ENCODE results near the gene RELB. TPM values are rescaled to one million over a fixed set of nuclear protein-coding genes. Genes with fewer than 3 reads are reported as not detected.
A peak's percentile ranks its signal among the peaks of the same experiment; 100 is the strongest.

Gene RELB
- total RNA-seq, 2 donors from 2014 or later, result 17.1 to 42.4 TPM

DNA sequence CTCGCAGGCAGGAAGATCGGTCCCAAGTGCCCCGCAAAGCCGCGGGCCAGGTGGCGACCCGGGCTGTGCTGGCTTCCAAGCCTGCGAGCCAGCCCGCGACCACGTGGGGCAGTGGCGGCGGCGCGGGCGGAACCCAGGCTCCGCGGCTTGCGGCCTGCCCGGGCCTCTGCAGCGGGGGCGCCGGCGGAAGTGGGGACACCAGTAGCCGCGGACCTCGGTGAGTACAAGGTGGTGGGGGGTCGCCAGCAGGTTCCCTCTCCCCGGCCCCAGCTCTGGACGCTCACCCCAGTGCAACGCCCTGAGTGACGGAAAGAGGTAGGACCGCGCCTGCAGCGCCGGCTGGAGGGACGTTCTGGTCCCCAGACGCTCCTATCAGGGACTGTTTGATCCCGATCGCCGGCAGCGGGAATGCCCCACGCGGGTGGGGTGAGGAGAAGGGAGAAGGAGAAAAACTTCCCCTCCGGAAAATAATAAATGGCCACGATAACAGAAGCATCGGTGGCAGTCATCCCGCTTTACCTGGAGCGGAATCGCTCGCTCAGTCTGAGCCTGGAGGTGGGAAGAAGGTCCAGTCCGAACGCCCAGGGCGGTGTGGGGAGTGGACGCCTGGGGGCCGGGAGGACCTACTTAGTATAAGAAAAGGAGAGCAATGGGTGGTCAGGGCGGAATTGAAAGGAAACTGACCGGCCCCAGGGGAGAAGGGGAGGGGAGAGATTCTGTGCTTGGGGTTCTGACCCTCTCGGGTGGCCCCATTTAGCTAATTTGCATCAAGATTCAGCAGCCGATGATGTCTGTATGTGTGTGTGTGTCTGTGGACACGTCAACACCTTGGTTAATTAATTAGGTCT lies 78.0 kb downstream of the RELB start, which contains the start of gene GEMIN7:
Gene GEMIN7, plus strand, starts transcription at position 198 of the 848 bp plus-strand sequence. CDS start 10,855 bp downstream, outside the sequence.
- intact Hi-C loops (cut with DNase I), result no loop called here
- TF ChIP-seq, protein P1, sequence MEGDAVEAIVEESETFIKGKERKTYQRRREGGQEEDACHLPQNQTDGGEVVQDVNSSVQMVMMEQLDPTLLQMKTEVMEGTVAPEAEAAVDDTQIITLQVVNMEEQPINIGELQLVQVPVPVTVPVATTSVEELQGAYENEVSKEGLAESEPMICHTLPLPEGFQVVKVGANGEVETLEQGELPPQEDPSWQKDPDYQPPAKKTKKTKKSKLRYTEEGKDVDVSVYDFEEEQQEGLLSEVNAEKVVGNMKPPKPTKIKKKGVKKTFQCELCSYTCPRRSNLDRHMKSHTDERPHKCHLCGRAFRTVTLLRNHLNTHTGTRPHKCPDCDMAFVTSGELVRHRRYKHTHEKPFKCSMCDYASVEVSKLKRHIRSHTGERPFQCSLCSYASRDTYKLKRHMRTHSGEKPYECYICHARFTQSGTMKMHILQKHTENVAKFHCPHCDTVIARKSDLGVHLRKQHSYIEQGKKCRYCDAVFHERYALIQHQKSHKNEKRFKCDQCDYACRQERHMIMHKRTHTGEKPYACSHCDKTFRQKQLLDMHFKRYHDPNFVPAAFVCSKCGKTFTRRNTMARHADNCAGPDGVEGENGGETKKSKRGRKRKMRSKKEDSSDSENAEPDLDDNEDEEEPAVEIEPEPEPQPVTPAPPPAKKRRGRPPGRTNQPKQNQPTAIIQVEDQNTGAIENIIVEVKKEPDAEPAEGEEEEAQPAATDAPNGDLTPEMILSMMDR (IDR thresholded peaks at IDR 0.05), result no peak

DNA sequence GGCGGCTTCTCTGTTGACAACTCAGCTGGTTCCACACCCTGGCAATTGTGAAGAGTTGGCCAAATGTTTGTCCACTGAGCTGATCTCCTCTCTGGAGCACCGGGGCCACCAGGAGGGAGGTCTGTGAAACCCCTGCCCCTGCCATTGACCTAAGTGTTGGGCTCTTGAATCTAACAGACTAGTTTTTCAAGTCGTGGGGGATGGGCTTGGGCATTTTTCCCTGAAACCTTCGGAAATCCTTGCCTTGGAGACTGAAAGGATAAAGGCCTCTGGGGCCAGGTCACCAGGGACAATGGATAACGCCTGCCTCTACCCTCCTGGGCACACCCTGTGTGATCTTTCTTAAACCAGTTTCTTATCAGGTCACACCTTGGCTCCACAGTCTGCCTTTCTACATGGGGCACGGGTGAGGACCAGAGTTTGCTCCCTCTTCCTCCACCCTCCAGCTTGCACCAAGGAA lies 78.7 kb downstream of the RELB start:
- Histone ChIP-seq H3K27ac (peak overlapping the region; percentile 68), H3K9ac (ENCODE audit: low read depth in 2 of 2, low read length in 2 of 2) (peak overlapping the region; percentile 75 to 99), H3K27me3 (no peaks in the 10 kb centered on the region), H3K9me3 (no peaks in the 10 kb centered on the region), H3K36me3 (no peaks in the 10 kb centered on the region), H3K4me1 (peaks cover 21% of the 10 kb centered on the region), H3K4me3 (peak overlapping the region; percentile 78)
- intact Hi-C loops (cut with DNase I), result no loop called here
- peak; percentile 70 for DNase-seq
- TF ChIP-seq, protein P1 (IDR thresholded peaks at IDR 0.05), result no peak

More for the DNA sequence above, 78.0 kb downstream of the RELB start, which contains the start of gene GEMIN7:
- DNase-seq, result peak; percentile 72
- H3K27ac ChIP-seq, result peak within 1 kb of the TSS; percentile 68
- peak within 1 kb of the TSS; percentile 78 for H3K4me3 ChIP-seq
- H3K9me3 ChIP-seq, result no peaks in the 10 kb centered on the region
- no peaks in the 10 kb centered on the region for H3K27me3 ChIP-seq
- no peaks in the 10 kb centered on the region for H3K36me3 ChIP-seq
- peak within 1 kb of the TSS; percentile 75 to 99 for H3K9ac ChIP-seq (ENCODE audit: low read depth in 2 of 2, low read length in 2 of 2)
- peaks cover 21% of the 10 kb centered on the region for H3K4me1 ChIP-seq

DNA sequence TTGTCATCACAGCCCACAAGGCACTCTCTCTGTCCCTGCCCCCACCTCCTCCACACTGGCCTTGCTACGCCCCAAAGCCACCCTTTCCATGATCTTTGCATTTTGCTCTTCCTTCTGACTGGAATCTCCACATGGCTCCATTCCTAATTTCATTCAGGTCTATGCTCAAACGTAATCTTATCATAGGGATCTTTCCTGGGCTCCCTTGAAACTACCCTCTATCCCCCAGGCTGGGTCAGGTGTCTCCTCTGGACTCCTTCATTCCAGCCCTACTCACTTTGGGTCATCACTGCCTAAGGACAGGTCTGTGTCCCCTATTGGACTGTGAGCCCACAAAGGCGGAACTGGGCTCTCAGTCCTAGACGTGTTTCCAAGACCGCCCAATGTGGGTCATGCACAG lies 80.9 kb downstream of the RELB start:
- H3K27me3 ChIP-seq, result no peaks in the 10 kb centered on the region
- peaks cover 13% of the 10 kb centered on the region for H3K4me1 ChIP-seq
- intact Hi-C loops (cut with DNase I), result no loop called here
- TF ChIP-seq, protein P1 (IDR thresholded peaks at IDR 0.05), result no peak
- H3K4me3 ChIP-seq, result no peak overlapping the region
- no peak for DNase-seq
- no peak overlapping the region for H3K9ac ChIP-seq (ENCODE audit: low read depth in 2 of 2, low read length in 2 of 2)
- H3K9me3 ChIP-seq, result no peaks in the 10 kb centered on the region
- H3K27ac ChIP-seq, result no peak overlapping the region
- H3K36me3 ChIP-seq, result no peaks in the 10 kb centered on the region

DNA sequence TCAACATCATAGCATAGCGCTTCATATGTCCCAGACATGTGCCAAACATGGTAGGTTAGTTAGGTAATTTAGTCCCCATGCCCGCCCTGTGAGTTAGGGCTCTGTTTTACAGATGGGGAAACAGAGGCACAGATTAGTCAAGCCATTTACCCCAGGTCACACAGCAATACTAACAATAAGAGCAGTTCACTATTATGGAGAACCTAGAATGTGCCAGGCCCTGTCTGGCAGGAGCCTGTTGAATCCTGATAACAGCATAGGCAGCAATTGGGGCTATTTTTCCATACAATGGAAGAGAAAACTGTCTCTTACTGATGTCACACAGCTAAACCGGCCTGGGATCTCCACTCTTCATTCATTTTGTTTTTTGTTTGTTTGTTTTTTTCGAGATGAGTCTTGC lies 85.2 kb downstream of the RELB start:
- H3K27ac ChIP-seq, result no peak overlapping the region
- no peaks in the 10 kb centered on the region for H3K4me1 ChIP-seq
- no peak overlapping the region for H3K9ac ChIP-seq (ENCODE audit: low read depth in 2 of 2, low read length in 2 of 2)
- no peaks in the 10 kb centered on the region for H3K27me3 ChIP-seq
- H3K9me3 ChIP-seq, result no peaks in the 10 kb centered on the region
- H3K36me3 ChIP-seq, result no peaks in the 10 kb centered on the region
- intact Hi-C loops (cut with DNase I), result no loop called here
- TF ChIP-seq, protein P1 (IDR thresholded peaks at IDR 0.05), result no peak
- no peak for DNase-seq
- H3K4me3 ChIP-seq, result no peak overlapping the region

DNA sequence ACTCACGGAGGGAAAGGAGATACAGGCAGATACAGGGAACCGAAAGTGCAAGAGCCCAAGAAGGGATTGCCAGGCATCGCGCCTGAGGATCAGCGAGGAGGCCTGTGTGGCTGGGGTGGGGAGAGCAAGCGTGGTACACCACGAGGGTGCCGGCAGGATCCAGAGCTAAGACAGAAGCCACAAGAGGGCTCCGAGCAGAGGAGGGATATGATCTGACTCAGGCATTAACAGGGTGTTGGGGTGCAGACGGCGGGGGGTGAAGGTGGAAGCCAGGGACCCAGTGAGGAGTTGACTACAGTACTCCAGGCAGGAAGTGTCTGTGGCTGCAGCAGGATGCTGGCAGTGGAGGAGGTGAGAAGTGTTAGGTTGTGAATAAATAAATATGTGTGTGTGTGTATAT lies 86.3 kb downstream of the RELB start:
- Histone ChIP-seq H3K4me1 (no peaks in the 10 kb centered on the region), H3K9me3 (no peaks in the 10 kb centered on the region), H3K27me3 (no peaks in the 10 kb centered on the region), H3K27ac (no peak overlapping the region), H3K9ac (ENCODE audit: low read depth in 2 of 2, low read length in 2 of 2) (no peak overlapping the region), H3K36me3 (no peaks in the 10 kb centered on the region), H3K4me3 (no peak overlapping the region)
- intact Hi-C loops (cut with DNase I), result no loop called here
- TF ChIP-seq, protein P1 (IDR thresholded peaks at IDR 0.05), result no peak
- no peak for DNase-seq

Other genes starting within 250 kb of the RELB start
- gene CBLC, start 223.6 kb upstream of the RELB start, total RNA-seq, result 10 to 100 TPM; 65.6 to 78.0 TPM
- gene BCAM, start 192.4 kb upstream of the RELB start, total RNA-seq, result 10 to 100 TPM; 15.1 to 20.7 TPM
- gene NECTIN2, start 155.2 kb upstream of the RELB start, total RNA-seq, result 100 to 1,000 TPM; 115 to 121 TPM
- 100 to 1,000 TPM in 1 of 2 donors, 10 to 100 TPM in 1; 60.0 to 167 TPM for gene TOMM40, start 110.2 kb upstream of the RELB start, total RNA-seq
- 10 to 100 TPM; 36.3 to 78.9 TPM for gene APOE, start 95.7 kb upstream of the RELB start, total RNA-seq
- 10 to 100 TPM; 10.4 to 19.9 TPM for gene APOC1, start 86.9 kb upstream of the RELB start, total RNA-seq
- gene APOC4, start 59.2 kb upstream of the RELB start, total RNA-seq, result not detected
- gene APOC2, start 55.4 kb upstream of the RELB start, total RNA-seq, result 1 to 10 TPM; 1.4 to 2.7 TPM
- 100 to 1,000 TPM in 1 of 2 donors, 10 to 100 TPM in 1; 98.6 to 165 TPM for gene CLPTM1, start 46.1 kb upstream of the RELB start, total RNA-seq
- 10 to 100 TPM; 53.5 to 82.6 TPM for gene CLASRP, start 37.6 kb downstream of the RELB start, total RNA-seq
- 1 to 10 TPM; 3.4 to 7.0 TPM for gene ZNF296, start 75.0 kb downstream of the RELB start, total RNA-seq
- 10 to 100 TPM; 22.4 to 37.5 TPM for gene GEMIN7, start 77.8 kb downstream of the RELB start, total RNA-seq
- 10 to 100 TPM; 28.2 to 46.9 TPM for gene PPP1R37, start 91.7 kb downstream of the RELB start, total RNA-seq
- gene NKPD1, start 159.5 kb downstream of the RELB start, total RNA-seq, result under 1 TPM in 1 of 2 donors, not detected in 1; 0.07 TPM
- 10 to 100 TPM; 17.2 to 35.2 TPM for gene TRAPPC6A, start 176.8 kb downstream of the RELB start, total RNA-seq
- gene BLOC1S3, start 177.3 kb downstream of the RELB start, total RNA-seq, result 10 to 100 TPM; 10.4 to 15.9 TPM
- gene EXOC3L2, start 243.9 kb downstream of the RELB start, total RNA-seq, result 1 to 10 TPM; 1.4 to 1.6 TPM
- 10 to 100 TPM; 12.7 to 28.6 TPM for gene MARK4, start 249.8 kb downstream of the RELB start, total RNA-seq

Data from colonic mucosa (tissue), 4 donors.